OCI-LY3 (cell line): ENCODE measurements around the gene CSTA.

Source experiments
- EZH2phosphoT487 ChIP-seq: fragments of 200-600 bp; shearing (Covaris generic); IDR thresholded peaks from 2 replicates; pipeline ENCODE4 v1.6.1; 2018; ENCODE audit warnings: antibody characterized with exemption, mixed run types, low read depth
- TF ChIP-seq, protein P1 (sequence below): fragments of 200-600, 300-600 bp; sonication (generic); IDR thresholded peaks from 2 replicates; pipeline ENCODE4 v1.5.1; 2014; ENCODE audit warnings: antibody characterized with exemption, low read length, low read depth

DNA sequence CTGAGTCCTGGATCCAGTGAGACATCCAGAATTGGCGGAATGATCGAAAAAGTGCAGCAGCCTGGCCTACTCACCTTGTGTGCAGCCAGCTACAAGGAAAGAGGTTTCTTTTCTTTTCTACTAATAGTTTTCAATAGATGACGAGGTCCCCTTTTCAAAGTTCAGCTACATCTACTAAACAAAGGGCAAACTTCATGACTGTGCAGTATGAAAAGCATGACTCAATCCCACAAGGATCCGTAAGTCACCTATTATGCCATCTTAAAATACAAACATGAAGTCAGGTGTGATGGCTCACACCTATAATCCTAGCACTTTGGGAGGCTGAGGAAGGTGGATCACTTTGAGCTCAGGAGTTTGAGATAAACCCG, 41.3 kb downstream of the CSTA start:
- TF ChIP-seq, protein P1, sequence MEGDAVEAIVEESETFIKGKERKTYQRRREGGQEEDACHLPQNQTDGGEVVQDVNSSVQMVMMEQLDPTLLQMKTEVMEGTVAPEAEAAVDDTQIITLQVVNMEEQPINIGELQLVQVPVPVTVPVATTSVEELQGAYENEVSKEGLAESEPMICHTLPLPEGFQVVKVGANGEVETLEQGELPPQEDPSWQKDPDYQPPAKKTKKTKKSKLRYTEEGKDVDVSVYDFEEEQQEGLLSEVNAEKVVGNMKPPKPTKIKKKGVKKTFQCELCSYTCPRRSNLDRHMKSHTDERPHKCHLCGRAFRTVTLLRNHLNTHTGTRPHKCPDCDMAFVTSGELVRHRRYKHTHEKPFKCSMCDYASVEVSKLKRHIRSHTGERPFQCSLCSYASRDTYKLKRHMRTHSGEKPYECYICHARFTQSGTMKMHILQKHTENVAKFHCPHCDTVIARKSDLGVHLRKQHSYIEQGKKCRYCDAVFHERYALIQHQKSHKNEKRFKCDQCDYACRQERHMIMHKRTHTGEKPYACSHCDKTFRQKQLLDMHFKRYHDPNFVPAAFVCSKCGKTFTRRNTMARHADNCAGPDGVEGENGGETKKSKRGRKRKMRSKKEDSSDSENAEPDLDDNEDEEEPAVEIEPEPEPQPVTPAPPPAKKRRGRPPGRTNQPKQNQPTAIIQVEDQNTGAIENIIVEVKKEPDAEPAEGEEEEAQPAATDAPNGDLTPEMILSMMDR = no peak
- TF ChIP-seq EZH2phosphoT487 = no peak
